M059J (cell line): ENCODE results near the gene ATP13A1. TPM values are rescaled to one million over a fixed set of nuclear protein-coding genes. Genes with fewer than 3 reads are reported as not detected.

Experiments used
- DNase-seq: peaks from one replicate; pipeline ENCODE4 v3.0.0-alpha.2; 2012; ENCODE audit warnings: low read depth
- total RNA-seq: library from RNA; depleted of rRNA; stranded (reverse); fragments of >200 nt; shearing (Covaris generic); gene quantifications from 2 replicates; pipeline ENCODE4 v1.2.3, GENCODE V29; 2014

Gene ATP13A1
- total RNA-seq, 1 experiment from 2014 or later, result 78.0 TPM

GRCh38 chr19:19643158-19644053 lies 20.1 kb downstream of the ATP13A1 start, which contains the start of gene GMIP:
Gene GMIP (minus strand): TSS chr19:19643657. CDS start chr19:19643529, 128 bp downstream.
- DNase-seq, result peak; percentile 69

- peak; percentile 26 for DNase-seq
Observed at GRCh38 chr19:19642506-19643157, 20.8 kb downstream of the ATP13A1 start.

GRCh38 chr19:19637523-19638251 lies 25.8 kb downstream of the ATP13A1 start:
- no peak for DNase-seq

- DNase-seq, result no peak
Observed at GRCh38 chr19:19637186-19637522, 26.3 kb downstream of the ATP13A1 start.

- no peak for DNase-seq
Observed at GRCh38 chr19:19636573-19637185, 26.8 kb downstream of the ATP13A1 start.

- DNase-seq, result no peak
Observed at GRCh38 chr19:19635313-19635702, 28.2 kb downstream of the ATP13A1 start.

- no peak for DNase-seq
Observed at GRCh38 chr19:19634516-19635312, 28.8 kb downstream of the ATP13A1 start.

- DNase-seq, result no peak
Observed at GRCh38 chr19:19633711-19634515, 29.6 kb downstream of the ATP13A1 start.

- no peak for DNase-seq
Observed at GRCh38 chr19:19632661-19633060, 30.8 kb downstream of the ATP13A1 start.

GRCh38 chr19:19631346-19631745 lies 32.1 kb downstream of the ATP13A1 start:
- no peak for DNase-seq

GRCh38 chr19:19630426-19630825 lies 33.0 kb downstream of the ATP13A1 start:
- no peak for DNase-seq

GRCh38 chr19:19630062-19630414 lies 33.4 kb downstream of the ATP13A1 start:
- DNase-seq, result no peak

GRCh38 chr19:19628501-19629134 lies 34.9 kb downstream of the ATP13A1 start:
- DNase-seq, result peak; percentile 40

GRCh38 chr19:19627621-19628500 lies 35.6 kb downstream of the ATP13A1 start, which contains the start of gene LPAR2:
Gene LPAR2 (minus strand): TSS chr19:19628220. CDS start chr19:19627275, 945 bp downstream.
- DNase-seq, result peak; percentile 43

- no peak for DNase-seq
Observed at GRCh38 chr19:19626516-19627472, 36.7 kb downstream of the ATP13A1 start.

- DNase-seq, result no peak
Observed at GRCh38 chr19:19624032-19624570, 39.4 kb downstream of the ATP13A1 start.

GRCh38 chr19:19623383-19623782 lies 40.1 kb downstream of the ATP13A1 start:
- DNase-seq, result no peak
